ENCODE data around the gene ODAD4. TPM values are rescaled to one million over a fixed set of nuclear protein-coding genes. Genes with fewer than 3 reads are reported as not detected.

ODAD4 gene
- total RNA-seq, 2 experiments from 2014 or later, result 0.49 to 1.1 TPM

DNA sequence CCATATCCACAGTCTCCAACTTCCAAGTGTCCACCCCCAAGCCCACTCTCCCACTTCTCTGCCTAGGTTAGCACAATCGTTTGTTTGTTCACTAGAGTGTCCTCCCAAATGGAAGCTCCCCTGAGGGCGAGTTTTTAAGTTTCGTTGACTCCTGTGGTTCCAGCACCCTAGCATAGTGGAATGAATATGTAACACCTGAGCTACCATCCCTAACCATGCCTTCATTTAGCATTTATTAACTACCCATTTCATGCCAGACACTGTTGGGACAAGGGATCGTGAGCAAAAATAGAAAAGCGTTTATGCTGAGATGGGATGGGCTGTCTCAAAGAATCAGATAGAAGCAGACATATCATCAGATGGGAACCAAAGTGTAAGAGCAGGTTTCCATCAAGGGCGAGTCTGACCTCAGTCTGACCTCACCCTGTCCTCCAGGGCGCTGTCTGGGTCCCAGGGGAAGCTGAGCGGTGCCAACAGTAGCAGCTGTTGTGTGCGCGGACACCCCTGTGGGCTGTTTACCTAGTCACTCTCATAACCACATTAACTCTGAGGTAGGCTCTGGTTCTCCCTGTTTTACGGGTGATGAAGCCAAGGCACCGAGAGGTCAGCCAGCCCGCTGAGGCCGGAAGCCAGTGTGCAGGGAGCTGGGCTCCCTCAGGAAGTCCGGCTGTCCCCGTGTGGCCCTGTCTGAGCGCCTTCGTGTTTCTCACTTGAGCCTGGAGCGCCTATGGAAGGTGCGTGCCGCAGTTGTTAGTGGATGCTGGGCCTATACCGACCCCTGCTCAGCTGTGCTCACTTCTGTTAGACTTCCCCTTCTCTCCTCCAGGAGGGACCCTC lies 42.4 kb downstream of the ODAD4 start:
- Mint-ChIP-seq H3K36me3 (peaks cover 49% of the 10 kb centered on the region), H3K4me3 (no peak overlapping the region), H3K9me3 (ENCODE audit: low read depth) (no peaks in the 10 kb centered on the region), H3K27me3 (no peaks in the 10 kb centered on the region), H3K4me1 (peaks cover 22% of the 10 kb centered on the region), H3K27ac (no peak overlapping the region)
- no peak for ATAC-seq
- DNase-seq, result no peak
- CTCF ChIA-PET, result interaction anchor here (0.9 kb wide), 1 partner anchor 128 kb away, joined by 3 read pairs; no protein-coding TSS in a partner anchor

DNA sequence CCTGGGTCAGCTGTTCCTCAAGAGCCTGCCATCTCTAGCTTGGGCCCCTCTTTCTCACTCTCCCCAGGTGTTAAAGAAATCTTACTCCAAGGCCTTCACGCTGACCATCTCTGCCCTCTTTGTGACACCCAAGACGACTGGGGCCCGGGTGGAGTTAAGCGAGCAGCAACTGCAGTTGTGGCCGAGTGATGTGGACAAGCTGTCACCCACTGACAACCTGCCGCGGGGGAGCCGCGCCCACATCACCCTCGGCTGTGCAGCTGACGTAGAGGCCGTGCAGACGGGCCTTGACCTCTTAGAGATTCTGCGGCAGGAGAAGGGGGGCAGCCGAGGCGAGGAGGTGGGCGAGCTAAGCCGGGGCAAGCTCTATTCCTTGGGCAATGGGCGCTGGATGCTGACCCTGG lies 43.0 kb downstream of the ODAD4 start:
- Mint-ChIP-seq H3K9me3 (ENCODE audit: low read depth) (no peaks in the 10 kb centered on the region), H3K27ac (no peak overlapping the region), H3K27me3 (no peaks in the 10 kb centered on the region), H3K4me1 (peaks cover 16% of the 10 kb centered on the region), H3K4me3 (no peak overlapping the region), H3K36me3 (peaks cover 42% of the 10 kb centered on the region)
- CTCF ChIA-PET, result interaction anchor here (0.9 kb wide), 1 partner anchor 128 kb away, joined by 3 read pairs; no protein-coding TSS in a partner anchor
- ATAC-seq (no peak), DNase-seq (no peak)

DNA sequence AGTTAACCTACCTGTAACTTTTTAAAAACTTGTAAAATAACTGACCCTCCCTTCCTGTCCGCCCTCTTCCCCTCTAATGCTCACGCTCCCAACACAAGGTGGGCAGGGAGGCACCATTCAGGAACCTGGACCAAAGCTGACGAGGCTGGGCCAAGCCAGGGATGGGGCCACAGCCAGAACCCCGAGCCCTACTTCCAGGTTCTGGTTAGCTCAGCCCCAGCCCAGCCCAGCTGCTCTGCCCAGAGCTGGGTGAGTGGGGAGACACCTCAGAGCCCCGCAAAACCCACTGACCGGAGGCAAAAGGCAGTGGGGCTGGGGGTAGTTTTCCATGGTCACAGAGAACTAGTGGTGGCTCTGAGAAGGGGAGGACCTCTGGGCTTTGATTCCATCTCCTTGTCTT lies 43.6 kb downstream of the ODAD4 start:
- Mint-ChIP-seq H3K4me1 (peaks cover 11% of the 10 kb centered on the region), H3K4me3 (no peak overlapping the region), H3K27me3 (no peaks in the 10 kb centered on the region), H3K36me3 (peaks cover 39% of the 10 kb centered on the region), H3K9me3 (ENCODE audit: low read depth) (no peaks in the 10 kb centered on the region), H3K27ac (peak overlapping the region; percentile 23)
- ATAC-seq (no peak), DNase-seq (no peak)
- CTCF ChIA-PET, result interaction anchor here (0.7 to 0.9 kb wide), 3 partner anchors 8 to 127 kb away, joined by 3 to 4 read pairs (median 3); no protein-coding TSS in a partner anchor

- Mint-ChIP-seq H3K36me3 (peaks cover 34% of the 10 kb centered on the region), H3K4me3 (no peak overlapping the region), H3K27me3 (no peaks in the 10 kb centered on the region), H3K4me1 (peaks cover 9% of the 10 kb centered on the region), H3K9me3 (ENCODE audit: low read depth) (no peaks in the 10 kb centered on the region), H3K27ac (no peak overlapping the region)
- ATAC-seq (no peak), DNase-seq (no peak)
- CTCF ChIA-PET, result no interaction called here
These were observed 44.2 kb downstream of the ODAD4 start for GRCh38 chr17:41974658-41975057.

DNA sequence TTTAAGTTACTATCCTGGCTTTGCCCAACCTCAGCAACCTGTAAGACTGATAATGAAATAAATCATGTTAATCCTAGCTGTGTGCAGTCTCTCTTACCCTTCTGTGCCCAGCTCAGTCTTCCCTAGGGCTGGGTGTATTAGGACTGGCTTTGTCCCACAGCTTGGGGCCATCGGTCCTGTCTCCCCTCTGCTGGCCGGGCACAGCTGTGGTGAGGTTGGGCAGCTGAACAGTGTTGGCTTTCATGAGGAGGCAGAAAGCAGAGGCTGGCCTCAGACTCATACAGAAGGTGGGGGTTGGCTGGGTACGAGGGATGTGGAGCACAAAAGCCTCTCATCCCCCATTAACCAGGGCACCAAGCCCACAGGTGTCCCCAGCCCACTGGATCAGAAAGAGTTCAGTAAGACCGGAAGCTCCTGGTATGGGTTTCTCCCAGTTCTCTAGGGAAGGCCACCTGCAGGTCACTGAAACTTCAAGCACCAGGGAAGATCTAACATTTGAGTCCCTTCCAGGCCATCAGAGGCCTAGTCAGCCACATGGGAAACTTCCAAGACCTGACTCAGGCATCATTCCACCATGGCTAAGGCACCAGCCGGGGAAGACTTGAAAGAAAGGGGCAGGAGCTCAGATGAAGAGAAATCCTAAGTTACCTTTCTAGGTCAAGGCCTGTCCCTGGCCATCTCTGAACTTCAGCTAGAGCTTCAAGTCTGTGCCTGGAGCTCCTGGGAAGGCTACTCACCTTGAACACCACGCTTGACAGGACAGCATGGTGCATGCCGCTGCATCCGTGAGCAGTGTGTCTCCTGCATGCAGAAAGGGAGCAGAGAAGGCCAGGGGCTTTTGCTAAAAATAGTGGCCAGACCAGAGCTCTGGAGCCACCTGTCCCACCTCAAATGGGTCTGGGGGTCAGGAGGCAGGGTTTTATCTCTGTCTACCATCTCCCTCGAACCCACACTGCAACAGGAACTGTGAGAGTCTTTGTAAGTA lies 45.0 kb downstream of the ODAD4 start:
- CTCF ChIA-PET, result interaction anchor here (1.0 kb wide), 1 partner anchor 34 kb away, joined by 3 read pairs; no protein-coding TSS in a partner anchor
- Mint-ChIP-seq H3K27me3 (no peaks in the 10 kb centered on the region), H3K4me1 (peaks cover 6% of the 10 kb centered on the region), H3K9me3 (ENCODE audit: low read depth) (no peaks in the 10 kb centered on the region), H3K27ac (peak overlapping the region; percentile 47), H3K4me3 (no peak overlapping the region), H3K36me3 (peaks cover 39% of the 10 kb centered on the region)
- ATAC-seq, result no peak
- DNase-seq, result no peak

- H3K27ac Mint-ChIP-seq, result peak overlapping the region; percentile 77
- H3K27me3 Mint-ChIP-seq, result no peaks in the 10 kb centered on the region
- no peak for DNase-seq
- no peaks in the 10 kb centered on the region for H3K9me3 Mint-ChIP-seq (ENCODE audit: low read depth)
- no peak for ATAC-seq
- H3K36me3 Mint-ChIP-seq, result peaks cover 41% of the 10 kb centered on the region
- CTCF ChIA-PET, result interaction anchor here (1.0 kb wide), 1 partner anchor 33 kb away, joined by 3 read pairs; no protein-coding TSS in a partner anchor
- no peak overlapping the region for H3K4me3 Mint-ChIP-seq
- H3K4me1 Mint-ChIP-seq, result peaks cover 2% of the 10 kb centered on the region
These were observed 45.8 kb downstream of the ODAD4 start for GRCh38 chr17:41976142-41976768.

- Mint-ChIP-seq H3K4me3 (no peak overlapping the region), H3K4me1 (no peaks in the 10 kb centered on the region), H3K36me3 (peaks cover 47% of the 10 kb centered on the region), H3K27me3 (no peaks in the 10 kb centered on the region), H3K9me3 (ENCODE audit: low read depth) (no peaks in the 10 kb centered on the region), H3K27ac (no peak overlapping the region)
- no peak for DNase-seq
- ATAC-seq, result no peak
- CTCF ChIA-PET, result interaction anchor here (1.1 kb wide), 1 partner anchor 13 kb away, joined by 3 read pairs; no protein-coding TSS in a partner anchor
These were observed 47.6 kb downstream of the ODAD4 start for GRCh38 chr17:41977991-41978390.

DNA sequence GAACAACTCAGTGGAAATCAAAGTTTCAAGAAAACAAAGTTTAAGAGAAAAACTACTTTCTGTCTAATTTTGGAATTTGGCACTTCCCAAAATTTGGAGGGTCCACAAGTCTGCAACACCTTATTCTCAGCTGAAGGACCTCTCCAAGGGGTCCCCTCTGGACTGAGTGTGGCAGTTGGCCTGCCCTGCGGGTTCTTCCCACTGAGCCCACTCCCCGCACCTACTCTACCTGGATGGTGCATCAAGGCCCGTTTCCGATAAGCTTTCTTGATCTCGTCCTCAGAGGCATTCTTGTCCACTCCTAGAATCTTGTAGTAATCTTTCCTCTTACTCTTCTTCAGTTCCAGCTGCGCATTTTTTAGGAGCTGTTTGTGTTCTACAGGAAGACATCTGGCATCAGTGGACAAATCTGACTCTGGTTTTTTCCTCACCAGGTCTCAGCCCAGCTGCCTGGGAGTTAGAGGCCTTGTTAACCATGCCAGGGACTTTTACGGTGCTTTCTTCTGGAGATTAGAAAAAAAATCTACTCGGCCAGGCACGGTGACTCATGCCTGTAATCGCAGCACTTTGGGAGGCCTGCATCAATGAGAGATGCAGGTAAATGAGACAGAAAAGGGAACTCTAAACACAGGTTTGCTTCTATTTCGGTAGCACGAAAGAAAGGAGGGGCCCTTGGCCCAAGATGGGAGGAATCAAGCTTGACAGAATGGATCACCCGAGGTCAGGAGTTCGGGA lies 51.8 kb downstream of the ODAD4 start:
- ATAC-seq (no peak), DNase-seq (no peak)
- CTCF ChIA-PET, result interaction anchor here (0.5 to 1.3 kb wide), 3 partner anchors 8 to 46 kb away, joined by 3 read pairs; no protein-coding TSS in a partner anchor
- H3K27ac Mint-ChIP-seq, result no peak overlapping the region
- H3K9me3 Mint-ChIP-seq (ENCODE audit: low read depth), result no peaks in the 10 kb centered on the region
- no peaks in the 10 kb centered on the region for H3K27me3 Mint-ChIP-seq
- no peak overlapping the region for H3K4me3 Mint-ChIP-seq
- H3K4me1 Mint-ChIP-seq, result no peaks in the 10 kb centered on the region
- peaks cover 46% of the 10 kb centered on the region for H3K36me3 Mint-ChIP-seq

DNA sequence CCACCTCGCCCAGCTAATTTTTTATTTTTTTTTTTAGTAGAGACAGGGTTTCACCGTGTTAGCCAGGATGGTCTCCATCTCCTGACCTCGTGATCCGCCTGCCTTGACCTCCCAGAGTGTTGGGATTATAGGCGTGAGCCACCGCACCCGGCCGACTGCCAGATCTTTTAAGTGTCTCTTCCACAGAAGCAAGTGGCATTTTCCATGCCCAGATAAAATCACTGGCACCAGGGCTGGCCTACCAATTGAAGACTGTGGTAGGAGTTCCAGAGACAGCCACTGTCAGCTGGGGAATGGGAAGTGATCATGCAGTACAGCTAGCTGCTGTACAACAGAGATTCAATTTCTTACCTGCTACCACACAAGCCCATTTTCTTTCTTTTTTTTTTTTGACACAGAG lies 54.0 kb downstream of the ODAD4 start:
- Mint-ChIP-seq H3K27ac (no peak overlapping the region), H3K4me3 (no peak overlapping the region), H3K9me3 (ENCODE audit: low read depth) (no peaks in the 10 kb centered on the region), H3K27me3 (no peaks in the 10 kb centered on the region), H3K4me1 (peaks cover 4% of the 10 kb centered on the region), H3K36me3 (peaks cover 59% of the 10 kb centered on the region)
- DNase-seq, result no peak
- CTCF ChIA-PET, result interaction anchor here (0.7 to 1.2 kb wide), 4 partner anchors 18 to 133 kb away, joined by 3 to 4 read pairs (median 3); partner anchors contain the start of genes CNP and NKIRAS2
- ATAC-seq, result no peak

- Mint-ChIP-seq H3K36me3 (peaks cover 49% of the 10 kb centered on the region), H3K27me3 (no peaks in the 10 kb centered on the region), H3K9me3 (ENCODE audit: low read depth) (no peaks in the 10 kb centered on the region), H3K27ac (no peak overlapping the region), H3K4me3 (no peak overlapping the region), H3K4me1 (peaks cover 4% of the 10 kb centered on the region)
- ATAC-seq (no peak), DNase-seq (no peak)
- CTCF ChIA-PET, result no interaction called here
These were observed 55.5 kb downstream of the ODAD4 start for GRCh38 chr17:41985919-41986318.

- Mint-ChIP-seq H3K4me3 (no peak overlapping the region), H3K9me3 (ENCODE audit: low read depth) (no peaks in the 10 kb centered on the region), H3K4me1 (peaks cover 4% of the 10 kb centered on the region), H3K27me3 (no peaks in the 10 kb centered on the region), H3K27ac (no peak overlapping the region), H3K36me3 (peaks cover 52% of the 10 kb centered on the region)
- CTCF ChIA-PET, result no interaction called here
- no peak for DNase-seq
- no peak for ATAC-seq
These were observed 56.2 kb downstream of the ODAD4 start for GRCh38 chr17:41986634-41987033.

GRCh38 chr17:41987642-41988041 lies 57.2 kb downstream of the ODAD4 start:
- no peak overlapping the region for H3K27ac Mint-ChIP-seq
- no peaks in the 10 kb centered on the region for H3K27me3 Mint-ChIP-seq
- H3K4me1 Mint-ChIP-seq, result peaks cover 4% of the 10 kb centered on the region
- no peak overlapping the region for H3K4me3 Mint-ChIP-seq
- H3K36me3 Mint-ChIP-seq, result peaks cover 48% of the 10 kb centered on the region
- DNase-seq, result no peak
- no peak for ATAC-seq
- CTCF ChIA-PET, result interaction anchor here (0.9 kb wide), 1 partner anchor 22 kb away, joined by 3 read pairs; no protein-coding TSS in a partner anchor
- no peaks in the 10 kb centered on the region for H3K9me3 Mint-ChIP-seq (ENCODE audit: low read depth)
